SKM-1 treated with dmso at 0.1 percent for 144 hours (cell line): ENCODE measurements around the gene GATA6.

ENCODE experiments used
- DNase-seq: peaks from one replicate; lab custom pipeline; 2025; ENCODE audit not compliant: unreplicated experiment; lab: John Stamatoyannopoulos, UW

The GATA6 gene

DNA sequence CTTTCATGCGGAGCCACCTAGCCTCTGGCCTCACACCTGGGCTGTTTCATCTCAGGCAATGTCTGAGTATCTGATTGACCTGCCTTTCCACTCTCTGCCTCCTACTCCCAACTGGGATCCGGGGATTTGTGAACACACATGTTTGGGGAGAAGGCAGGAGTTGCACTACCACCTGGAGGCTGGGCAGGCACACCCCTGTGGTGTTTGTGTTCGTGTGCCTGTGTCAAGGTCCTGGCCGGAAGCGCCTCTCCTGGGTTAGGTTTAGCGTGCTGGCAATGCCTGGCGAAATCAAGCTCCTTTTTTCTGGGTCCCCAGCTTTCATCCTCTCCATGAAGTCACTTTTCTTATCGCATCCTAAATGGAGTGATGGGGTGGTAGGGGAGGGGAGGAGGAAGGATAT, 63.9 kb downstream of the GATA6 start:
- no peak for DNase-seq

DNA sequence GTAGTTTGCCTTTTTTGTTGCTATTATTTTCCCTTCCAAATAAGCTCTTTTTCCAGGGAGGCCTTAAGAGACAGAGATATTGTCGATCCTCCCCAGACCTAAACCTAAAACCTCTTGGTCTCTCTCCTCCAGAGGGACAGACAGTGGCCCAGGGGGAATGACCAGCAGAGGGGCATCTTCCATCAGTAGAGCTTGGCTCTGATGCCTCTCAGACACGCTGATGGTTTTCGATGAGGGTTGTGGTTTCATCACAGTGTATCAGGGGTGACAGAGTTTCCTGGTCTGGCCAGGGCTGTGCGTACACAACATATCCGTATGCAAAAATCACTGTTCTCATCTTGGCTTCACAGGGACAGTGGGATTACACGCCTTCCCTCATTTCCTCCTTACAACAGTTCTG, 68.6 kb downstream of the GATA6 start:
- no peak for DNase-seq

DNA sequence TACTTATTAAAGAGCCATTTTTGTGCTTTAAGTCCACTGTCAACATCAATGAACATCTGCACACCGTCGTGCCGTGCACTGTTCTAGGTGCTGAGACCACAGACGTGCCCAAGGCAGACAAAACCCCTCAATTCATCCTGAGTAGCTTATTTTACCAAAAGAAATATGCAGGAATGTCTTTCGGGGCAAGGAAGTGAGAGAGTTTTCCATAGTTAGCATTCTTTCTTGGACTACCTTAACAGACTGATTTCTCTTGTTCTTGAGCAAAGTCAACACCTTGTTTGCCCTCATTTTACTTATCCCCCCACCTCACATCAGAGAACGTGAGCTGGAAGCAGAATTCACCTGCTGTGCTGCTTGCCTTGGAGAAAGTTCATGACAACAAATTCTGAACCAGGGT, 69.3 kb downstream of the GATA6 start:
- DNase-seq, result no peak

- no peak for DNase-seq
Observed at GRCh38 chr18:22241921-22242361, 72.6 kb downstream of the GATA6 start.

DNA sequence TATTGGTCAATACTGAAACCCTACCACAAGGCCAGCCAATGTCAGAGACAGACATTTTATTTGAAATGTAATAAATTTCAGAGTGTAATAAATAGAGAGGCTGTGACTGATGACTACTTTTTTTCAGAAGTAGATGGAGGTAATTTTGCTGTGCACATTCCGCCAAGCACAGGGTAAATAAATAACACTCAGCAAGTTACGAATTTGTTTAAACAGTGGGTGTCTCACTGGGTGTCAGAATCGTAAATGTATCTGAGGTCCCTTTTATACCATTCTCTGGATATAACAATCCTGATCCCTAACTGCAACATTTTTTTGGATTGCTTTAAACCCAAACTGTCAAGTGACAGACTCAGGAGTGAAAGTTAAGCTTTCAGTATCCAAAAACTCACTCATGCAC, 74.1 kb downstream of the GATA6 start:
- DNase-seq, result no peak

GRCh38 chr18:22250026-22250425, 80.6 kb downstream of the GATA6 start:
- DNase-seq, result no peak

DNA sequence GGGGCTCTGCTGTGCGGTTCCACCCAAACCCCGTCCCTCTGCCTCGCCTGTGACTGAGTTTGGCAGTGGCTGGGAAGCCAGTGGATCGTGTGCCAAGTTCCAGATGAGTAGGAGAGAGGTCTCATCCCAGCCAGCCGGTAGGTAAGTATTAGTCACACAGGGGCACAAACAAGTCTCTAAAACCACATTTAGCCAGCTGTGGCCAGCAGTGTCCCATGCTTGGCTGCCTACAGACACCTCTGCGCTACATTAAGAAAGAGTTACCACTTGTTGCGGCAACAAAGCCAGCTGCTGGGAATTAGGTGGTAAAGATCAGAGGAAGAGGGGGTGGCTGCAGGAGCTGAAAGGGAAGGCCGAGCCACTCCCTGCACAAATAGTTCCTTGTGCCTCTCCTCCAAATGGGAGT, 81.2 kb downstream of the GATA6 start:
- no peak for DNase-seq
